Medulla oblongata (tissue), 1 donor: ENCODE data around the gene CTNNA3.

Experiments used
- DNase-seq: peaks from one replicate; pipeline ENCODE4 v3.0.0-alpha.2; 2015; ENCODE audit errors: extremely low spot score

CTNNA3 gene

GRCh38 chr10:66869635-66870034 is 826.4 kb downstream of the CTNNA3 start:
- DNase-seq, result no peak

- DNase-seq, result no peak
These were observed 833.2 kb downstream of the CTNNA3 start for GRCh38 chr10:66862687-66863258.

DNA sequence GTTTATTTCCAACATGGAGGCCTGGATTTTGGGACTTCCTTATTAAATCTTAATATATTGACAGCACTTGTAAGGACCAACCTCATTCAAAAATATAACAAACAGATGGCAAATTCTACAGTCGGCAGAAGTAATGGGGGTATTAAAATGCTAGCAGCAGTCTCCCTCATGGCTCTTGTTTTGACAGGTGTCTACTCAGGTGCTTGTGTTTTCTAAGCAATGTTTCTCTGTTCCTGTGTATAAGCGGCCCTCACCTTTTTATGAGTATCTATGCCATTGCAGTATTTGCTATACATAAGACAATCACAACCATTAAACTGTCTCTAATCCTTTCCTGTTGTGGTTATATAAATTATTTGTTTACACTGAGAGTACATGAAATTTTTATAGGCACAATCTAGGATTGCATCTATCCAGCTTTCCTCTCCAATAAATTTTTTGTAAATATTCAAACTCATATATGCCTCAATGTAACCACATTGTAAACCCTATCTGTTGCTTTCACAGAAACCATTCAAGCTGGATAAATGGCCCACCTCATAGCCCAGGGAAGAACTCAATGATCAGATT is 835.5 kb downstream of the CTNNA3 start:
- DNase-seq, result no peak

GRCh38 chr10:66852811-66853210 is 843.2 kb downstream of the CTNNA3 start:
- DNase-seq, result no peak

- no peak for DNase-seq
These were observed 847.1 kb downstream of the CTNNA3 start for GRCh38 chr10:66848856-66849255.

- DNase-seq, result no peak
These were observed 851.6 kb downstream of the CTNNA3 start for GRCh38 chr10:66844176-66844942.

GRCh38 chr10:66843396-66843795 is 852.6 kb downstream of the CTNNA3 start:
- DNase-seq, result no peak

DNA sequence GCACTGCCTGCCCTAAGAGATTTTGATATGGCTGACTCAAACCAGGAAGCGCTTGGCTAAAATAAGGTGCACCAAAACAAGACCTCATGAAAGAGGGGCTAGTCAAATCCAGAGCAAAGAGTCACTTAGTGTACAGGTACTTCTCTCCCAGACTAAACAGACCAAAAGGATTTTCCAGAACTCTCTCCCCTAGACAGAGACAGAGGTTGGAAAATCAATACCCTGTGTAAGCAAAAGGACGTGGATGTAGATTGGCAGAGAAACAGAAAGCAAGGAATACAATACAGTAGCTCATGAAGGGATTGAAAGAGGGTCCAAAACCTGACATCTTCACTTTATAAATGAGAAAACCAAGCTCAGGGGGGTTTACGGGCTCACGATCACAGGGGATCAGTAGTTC is 853.1 kb downstream of the CTNNA3 start:
- DNase-seq, result no peak

GRCh38 chr10:66842371-66842770 is 853.6 kb downstream of the CTNNA3 start:
- no peak for DNase-seq

GRCh38 chr10:66838656-66839055 is 857.3 kb downstream of the CTNNA3 start:
- DNase-seq, result no peak

- no peak for DNase-seq
These were observed 858.0 kb downstream of the CTNNA3 start for GRCh38 chr10:66837990-66838389.

DNA sequence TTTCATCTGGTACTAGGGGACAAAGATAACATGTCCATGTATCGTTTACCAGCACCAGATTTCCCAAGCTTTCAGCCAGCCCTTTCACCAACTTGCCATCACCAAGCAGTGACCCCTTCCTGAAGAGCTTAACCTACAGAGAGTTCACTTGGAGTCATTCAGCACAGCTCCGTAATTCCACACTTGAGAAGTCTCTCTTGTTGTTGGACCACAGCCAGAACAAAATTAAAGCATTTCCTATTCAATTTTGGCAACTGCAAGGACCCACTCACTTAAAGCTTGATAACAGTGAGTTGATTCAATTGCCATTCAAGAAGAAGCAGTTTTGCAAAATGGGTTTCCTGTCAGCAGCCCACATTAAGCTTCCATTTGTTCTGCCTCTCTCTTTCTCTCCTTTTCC is 858.7 kb downstream of the CTNNA3 start:
- DNase-seq, result no peak

GRCh38 chr10:66836771-66837170 is 859.2 kb downstream of the CTNNA3 start:
- DNase-seq, result no peak

DNA sequence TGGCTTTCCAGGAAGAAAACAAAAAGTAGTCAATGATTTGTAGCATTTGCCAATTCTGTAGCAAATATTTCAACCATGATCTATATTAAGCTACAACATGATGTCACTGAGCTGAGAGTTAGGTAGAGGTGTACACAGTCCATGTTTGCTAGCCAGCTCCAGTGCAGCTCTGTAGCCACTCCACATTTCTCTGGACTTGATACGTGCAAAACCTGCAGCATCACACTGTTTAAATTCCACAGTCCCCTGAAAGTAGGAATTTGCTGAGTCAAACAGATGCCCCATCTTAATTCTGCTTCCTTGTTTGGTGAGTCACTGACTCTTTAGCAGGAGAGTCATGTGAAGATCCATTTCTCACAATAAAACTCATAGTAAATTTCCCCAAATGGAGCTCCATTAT is 859.9 kb downstream of the CTNNA3 start:
- DNase-seq, result no peak

DNA sequence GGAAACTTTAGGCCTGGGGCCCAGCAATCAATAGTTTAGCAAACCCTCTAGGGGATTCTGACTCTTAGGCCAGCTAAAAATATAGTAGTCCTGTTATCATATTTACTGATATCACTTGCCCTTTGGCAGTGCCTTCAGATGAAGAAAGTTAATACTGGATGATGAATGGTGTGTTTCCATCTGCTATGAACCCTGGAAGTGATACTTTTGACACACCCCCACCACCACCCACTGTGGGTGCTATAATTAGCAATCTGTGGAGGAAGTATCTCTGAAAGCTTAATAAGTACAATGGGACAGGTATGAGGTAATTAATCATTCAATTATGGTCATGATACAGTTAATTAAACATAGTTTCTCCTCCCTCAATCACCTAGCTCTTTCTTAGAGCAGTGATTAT is 860.6 kb downstream of the CTNNA3 start:
- no peak for DNase-seq

GRCh38 chr10:66834802-66835201 is 861.2 kb downstream of the CTNNA3 start:
- no peak for DNase-seq

- DNase-seq, result no peak
These were observed 862.1 kb downstream of the CTNNA3 start for GRCh38 chr10:66833861-66834260.

DNA sequence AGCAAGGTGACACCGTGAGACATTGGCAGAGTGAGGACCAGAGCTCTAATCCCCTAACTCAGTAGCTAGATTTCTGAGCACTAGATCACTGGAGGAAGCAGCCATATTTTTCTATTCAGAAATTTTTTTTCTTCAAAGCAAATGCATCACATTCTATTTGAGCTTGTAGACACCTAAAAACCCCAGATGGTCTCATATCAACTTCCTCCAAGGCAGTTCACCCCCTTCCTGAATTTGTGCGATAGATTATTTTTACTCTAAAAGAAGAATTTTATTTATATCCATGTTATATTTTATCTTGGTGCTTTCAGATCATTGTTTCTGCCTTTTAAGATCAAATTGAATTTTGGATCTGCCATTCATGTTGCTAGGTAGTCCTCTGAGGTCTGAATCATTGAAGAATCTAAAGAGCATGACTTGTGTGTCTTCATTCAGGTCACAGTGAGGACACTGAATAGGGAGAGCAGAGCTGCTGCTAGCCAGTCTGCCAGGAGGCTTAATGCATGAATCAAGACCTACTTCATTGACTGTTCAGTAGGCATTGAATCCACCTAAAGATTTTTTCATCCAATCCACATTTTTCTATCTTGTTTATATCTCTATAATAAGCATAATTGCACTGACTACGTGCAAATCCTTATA is 863.1 kb downstream of the CTNNA3 start:
- no peak for DNase-seq

DNA sequence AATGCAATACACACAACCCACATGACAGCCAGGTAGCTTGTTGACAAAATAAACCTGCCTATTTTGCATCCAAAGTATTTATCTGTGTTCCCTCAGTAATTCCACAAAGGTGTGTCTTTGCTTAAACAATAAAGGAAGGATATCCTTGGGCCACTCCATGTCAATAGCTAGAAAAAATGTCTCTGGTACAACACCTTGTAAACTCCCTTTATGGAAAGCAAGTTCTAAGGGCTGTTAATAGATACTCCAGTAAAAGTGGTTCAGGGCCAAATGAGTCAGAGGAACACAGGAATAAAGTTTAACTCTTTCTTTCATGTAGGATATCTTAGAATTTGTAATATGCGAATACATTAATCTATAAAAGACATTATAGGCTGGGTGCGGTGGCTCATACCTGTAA is 867.0 kb downstream of the CTNNA3 start:
- no peak for DNase-seq

- DNase-seq, result no peak
These were observed 868.6 kb downstream of the CTNNA3 start for GRCh38 chr10:66827353-66827752.

DNA sequence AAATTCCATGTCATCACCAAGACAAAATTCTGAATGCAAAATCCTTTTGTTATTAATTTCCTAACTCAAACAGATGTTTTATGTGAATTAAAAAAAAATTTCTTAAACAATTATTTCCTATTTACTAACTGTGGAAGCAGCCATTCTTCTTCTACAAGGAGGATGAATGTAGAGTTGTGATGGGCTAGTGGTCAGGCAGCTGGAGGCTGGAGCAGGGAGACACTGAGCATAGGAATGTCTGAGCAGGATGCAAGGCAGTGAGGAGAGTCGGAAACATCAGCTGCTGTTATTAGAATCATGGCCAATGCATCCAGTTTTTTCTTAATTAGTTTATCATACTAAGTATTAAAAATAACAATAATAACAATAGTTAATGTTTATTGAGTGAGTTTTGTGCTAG is 872.7 kb downstream of the CTNNA3 start:
- DNase-seq, result no peak

DNA sequence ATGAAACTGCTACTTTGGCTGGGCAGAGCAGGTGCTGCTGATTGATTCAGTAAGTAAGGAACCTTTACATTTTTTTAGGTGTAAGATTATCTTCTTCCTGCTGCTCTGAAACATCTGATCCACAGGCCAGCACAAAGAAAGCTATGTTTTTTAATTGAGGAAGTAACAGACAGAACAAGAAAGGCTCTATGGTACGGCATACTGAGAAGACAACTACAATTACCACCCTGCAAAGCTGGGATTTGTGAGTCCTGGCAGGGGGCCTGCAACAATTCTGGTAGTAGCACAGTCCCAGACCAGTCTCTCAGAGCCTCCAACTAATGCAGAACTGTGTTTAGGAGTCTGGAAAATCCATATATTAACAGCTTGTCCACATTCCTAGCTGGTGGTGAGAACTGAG is 873.2 kb downstream of the CTNNA3 start:
- DNase-seq, result peak; percentile 70

GRCh38 chr10:66819691-66820090 is 876.3 kb downstream of the CTNNA3 start:
- DNase-seq, result no peak
